ENCODE measurements around the gene GALNT1.

GALNT1 gene

GRCh38 chr18:35620765-35621164 is 39.2 kb downstream of the GALNT1 start:
- Mint-ChIP-seq H3K27ac (no peak overlapping the region), H3K9me3 (no peaks in the 10 kb centered on the region), H3K36me3 (no peaks in the 10 kb centered on the region), H3K4me1 (peaks cover 35% of the 10 kb centered on the region), H3K4me3 (no peak overlapping the region)
- DNase-seq (ENCODE audit: low spot score in 2 of 2) (no peak), ATAC-seq (no peak)

DNA sequence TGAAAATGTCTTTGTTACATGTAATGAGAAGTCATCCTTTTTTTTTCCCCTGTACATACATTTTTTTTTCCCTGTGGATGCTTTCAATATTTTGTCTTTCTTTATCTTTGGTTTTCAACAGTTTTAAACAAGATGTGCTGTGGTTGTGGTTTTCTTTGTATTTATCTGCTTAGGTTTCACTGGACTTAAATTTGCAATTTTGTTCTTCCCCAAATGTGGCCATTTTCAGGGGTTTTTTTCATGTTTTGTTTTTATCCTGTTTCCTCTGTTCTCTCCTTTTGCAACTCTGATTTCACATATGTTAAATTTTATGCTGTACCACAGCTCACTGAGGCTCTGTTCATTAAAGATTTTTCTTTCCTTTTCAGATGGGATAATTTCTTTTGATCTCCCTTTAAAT is 41.7 kb downstream of the GALNT1 start:
- DNase-seq (ENCODE audit: low spot score in 2 of 2), result no peak
- Mint-ChIP-seq H3K9me3 (peaks cover 4% of the 10 kb centered on the region), H3K27ac (no peak overlapping the region), H3K36me3 (no peaks in the 10 kb centered on the region), H3K4me1 (peaks cover 39% of the 10 kb centered on the region), H3K4me3 (no peak overlapping the region)
- no peak for ATAC-seq

DNA sequence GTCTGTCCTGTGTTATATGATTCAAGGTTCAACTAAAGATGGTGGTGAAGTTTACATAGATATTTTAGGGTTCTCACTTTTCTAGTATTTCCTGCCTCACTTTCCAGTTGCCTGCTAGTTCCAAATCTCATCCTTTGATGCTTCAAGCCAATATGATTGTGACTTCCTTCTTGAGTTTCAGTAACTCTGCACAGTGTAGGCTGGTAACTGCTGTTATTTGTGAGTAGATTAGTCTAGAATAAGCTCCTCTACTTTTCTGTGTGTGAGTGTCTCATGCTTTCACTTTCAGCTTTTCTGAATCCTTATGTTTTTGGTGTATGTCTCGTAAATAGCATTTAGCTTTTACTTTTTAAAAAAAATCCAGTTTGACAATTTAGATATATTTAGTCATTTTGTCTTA is 42.6 kb downstream of the GALNT1 start:
- Mint-ChIP-seq H3K27ac (no peak overlapping the region), H3K36me3 (no peaks in the 10 kb centered on the region), H3K4me3 (no peak overlapping the region), H3K9me3 (peaks cover 4% of the 10 kb centered on the region), H3K4me1 (peaks cover 39% of the 10 kb centered on the region)
- ATAC-seq (peak; percentile 60), DNase-seq (ENCODE audit: low spot score in 2 of 2) (no peak)

DNA sequence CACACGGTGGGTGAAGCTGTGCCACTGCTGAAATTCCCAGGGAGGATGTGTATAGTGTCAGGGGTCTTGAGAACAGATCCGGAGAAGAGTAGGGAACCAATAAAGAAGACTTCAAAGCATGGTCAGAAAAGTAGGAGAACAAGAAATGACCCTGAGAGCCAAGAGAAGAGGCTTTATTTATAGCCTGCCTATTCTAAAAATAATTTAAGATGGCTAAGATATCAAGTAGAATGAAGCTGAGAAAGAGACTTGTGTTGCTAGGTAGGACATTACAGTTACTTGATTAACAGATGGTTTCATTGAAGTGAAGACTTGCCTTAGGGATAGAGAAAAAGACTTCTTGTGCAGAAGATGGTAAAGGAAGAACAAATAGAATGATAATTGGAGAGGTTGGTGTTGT is 43.7 kb downstream of the GALNT1 start:
- DNase-seq (ENCODE audit: low spot score in 2 of 2) (no peak), ATAC-seq (no peak)
- H3K36me3 Mint-ChIP-seq, result no peaks in the 10 kb centered on the region
- H3K27ac Mint-ChIP-seq, result no peak overlapping the region
- H3K4me1 Mint-ChIP-seq, result peaks cover 42% of the 10 kb centered on the region
- H3K9me3 Mint-ChIP-seq, result peaks cover 8% of the 10 kb centered on the region
- H3K4me3 Mint-ChIP-seq, result no peak overlapping the region

GRCh38 chr18:35633761-35634160 is 52.2 kb downstream of the GALNT1 start:
- Mint-ChIP-seq H3K27ac (no peak overlapping the region), H3K36me3 (no peaks in the 10 kb centered on the region), H3K4me3 (no peak overlapping the region), H3K4me1 (peaks cover 6% of the 10 kb centered on the region), H3K9me3 (peaks cover 10% of the 10 kb centered on the region)
- DNase-seq (ENCODE audit: low spot score in 2 of 2) (no peak), ATAC-seq (no peak)

DNA sequence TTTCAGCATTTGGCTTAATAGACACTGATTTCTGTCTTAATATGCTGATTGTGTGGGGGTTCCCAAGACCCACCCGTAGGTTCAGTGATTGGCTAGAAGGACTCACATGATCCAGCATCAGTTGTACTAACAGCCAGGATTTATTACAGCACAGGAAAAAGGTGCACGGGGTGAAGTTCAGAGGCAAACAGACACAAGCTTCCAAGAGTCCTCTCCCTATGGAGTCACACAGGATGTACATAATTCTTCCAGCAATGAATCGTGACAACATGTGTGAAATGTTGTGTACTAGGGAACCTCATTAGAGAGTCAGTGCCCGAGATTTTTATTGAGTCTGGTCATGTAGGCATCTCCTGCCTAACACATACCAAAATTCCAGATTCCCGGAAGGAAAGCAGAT is 52.8 kb downstream of the GALNT1 start:
- Mint-ChIP-seq H3K4me3 (no peak overlapping the region), H3K4me1 (peaks cover 6% of the 10 kb centered on the region), H3K27ac (no peak overlapping the region), H3K9me3 (peaks cover 10% of the 10 kb centered on the region), H3K36me3 (no peaks in the 10 kb centered on the region)
- ATAC-seq (no peak), DNase-seq (ENCODE audit: low spot score in 2 of 2) (no peak)

- DNase-seq (ENCODE audit: low spot score in 2 of 2) (no peak), ATAC-seq (no peak)
- peaks cover 4% of the 10 kb centered on the region for H3K4me1 Mint-ChIP-seq
- peaks cover 6% of the 10 kb centered on the region for H3K9me3 Mint-ChIP-seq
- no peak overlapping the region for H3K27ac Mint-ChIP-seq
- no peak overlapping the region for H3K4me3 Mint-ChIP-seq
- no peaks in the 10 kb centered on the region for H3K36me3 Mint-ChIP-seq
These were observed 53.6 kb downstream of the GALNT1 start for GRCh38 chr18:35635170-35635569.

- no peak overlapping the region for H3K4me3 Mint-ChIP-seq
These were observed 55.7 kb downstream of the GALNT1 start for GRCh38 chr18:35637227-35637626.

DNA sequence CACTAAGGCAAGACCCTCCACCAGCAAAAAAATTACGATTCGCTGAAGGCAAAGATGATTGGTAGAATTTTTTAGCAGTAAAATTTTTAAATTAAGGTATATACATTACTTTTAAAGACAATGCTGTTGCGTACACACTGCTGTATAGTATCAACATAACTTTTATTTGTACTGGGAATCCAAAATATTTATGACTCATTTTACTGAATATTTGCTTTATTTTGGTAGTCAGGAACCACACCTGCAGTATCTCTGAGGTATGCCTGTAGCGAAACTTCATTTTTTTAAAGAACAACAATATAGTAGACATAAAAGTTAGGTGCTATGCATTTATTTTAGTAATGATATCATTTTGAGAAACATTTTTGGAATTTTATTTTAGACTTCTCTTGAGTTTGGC is 57.8 kb downstream of the GALNT1 start:
- peaks cover 2% of the 10 kb centered on the region for H3K9me3 Mint-ChIP-seq
- no peak overlapping the region for H3K4me3 Mint-ChIP-seq

More at GRCh38 chr18:35637227-35637626, 55.7 kb downstream of the GALNT1 start:
- peaks cover 2% of the 10 kb centered on the region for H3K9me3 Mint-ChIP-seq
- ATAC-seq, result no peak
- no peaks in the 10 kb centered on the region for H3K4me1 Mint-ChIP-seq
- H3K27ac Mint-ChIP-seq, result no peak overlapping the region
- H3K36me3 Mint-ChIP-seq, result no peaks in the 10 kb centered on the region
- DNase-seq (ENCODE audit: low spot score in 2 of 2), result no peak

DNA sequence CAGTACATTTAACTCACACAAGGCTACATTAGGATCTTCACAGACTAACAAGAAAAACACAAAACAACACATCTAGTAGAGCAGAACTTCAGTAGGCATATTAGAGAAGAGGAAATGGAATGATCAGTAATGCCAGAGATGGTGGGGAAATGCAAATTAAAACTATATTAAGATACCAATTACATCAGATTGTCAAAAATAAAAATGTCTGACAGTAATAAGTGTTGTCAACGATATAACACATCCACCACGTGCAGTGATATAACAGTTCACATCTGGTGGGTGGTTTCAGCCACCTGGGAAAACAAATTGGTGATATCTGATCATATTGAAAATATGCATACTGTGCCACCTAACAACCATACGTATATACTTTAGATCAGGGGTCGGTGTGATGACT is 59.9 kb downstream of the GALNT1 start:
- Mint-ChIP-seq H3K36me3 (no peaks in the 10 kb centered on the region), H3K27ac (no peak overlapping the region), H3K4me3 (no peak overlapping the region), H3K4me1 (peaks cover 3% of the 10 kb centered on the region), H3K9me3 (peaks cover 2% of the 10 kb centered on the region)
- ATAC-seq (no peak), DNase-seq (ENCODE audit: low spot score in 2 of 2) (no peak)

More for the DNA sequence above, 57.8 kb downstream of the GALNT1 start:
- no peak for ATAC-seq
- no peak for DNase-seq (ENCODE audit: low spot score in 2 of 2)
- no peaks in the 10 kb centered on the region for H3K36me3 Mint-ChIP-seq
- H3K27ac Mint-ChIP-seq, result no peak overlapping the region
- no peaks in the 10 kb centered on the region for H3K4me1 Mint-ChIP-seq

DNA sequence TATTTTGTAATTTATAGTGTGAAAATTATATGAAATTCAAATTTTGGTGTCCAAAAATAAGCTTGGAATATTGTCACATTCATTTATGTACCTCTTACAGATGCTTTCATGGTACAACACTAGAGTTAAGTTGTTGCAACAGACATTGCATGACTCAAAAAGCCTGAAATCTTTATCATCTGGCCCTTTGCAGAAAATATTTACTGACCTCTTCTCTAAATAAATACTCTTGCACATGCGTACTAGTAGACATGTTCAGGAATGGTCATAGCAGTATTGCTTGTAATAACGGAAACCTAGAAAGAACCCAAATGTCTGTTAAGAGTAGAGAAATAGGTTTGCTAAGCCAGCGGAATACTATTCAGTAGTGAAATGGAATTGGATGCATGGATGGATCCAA is 60.4 kb downstream of the GALNT1 start:
- peaks cover 2% of the 10 kb centered on the region for H3K9me3 Mint-ChIP-seq
- no peak overlapping the region for H3K27ac Mint-ChIP-seq
- H3K36me3 Mint-ChIP-seq, result no peaks in the 10 kb centered on the region
- ATAC-seq, result no peak
- no peak overlapping the region for H3K4me3 Mint-ChIP-seq
- H3K4me1 Mint-ChIP-seq, result peaks cover 8% of the 10 kb centered on the region
- DNase-seq (ENCODE audit: low spot score in 2 of 2), result no peak

DNA sequence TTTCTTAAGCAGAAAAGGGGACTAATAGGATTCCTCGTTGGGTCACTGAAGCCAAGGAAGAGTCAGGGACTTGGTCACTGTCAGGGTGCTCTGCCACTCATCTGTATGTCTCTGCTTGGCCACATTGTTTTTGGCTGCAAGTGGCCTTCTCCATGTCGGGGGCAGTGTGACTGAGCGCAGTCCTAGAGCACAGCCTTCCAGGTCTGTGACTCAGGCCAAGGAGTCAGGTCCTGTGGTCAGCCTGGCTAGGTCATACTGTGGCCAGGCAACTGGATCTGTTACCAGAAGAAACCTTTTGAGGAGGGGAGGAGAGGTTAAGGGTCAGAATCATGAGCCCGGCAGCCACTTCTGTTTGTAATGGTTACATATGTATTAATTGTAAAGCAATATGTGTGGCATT is 61.3 kb downstream of the GALNT1 start:
- Mint-ChIP-seq H3K27ac (no peak overlapping the region), H3K9me3 (peaks cover 3% of the 10 kb centered on the region), H3K4me3 (no peak overlapping the region), H3K4me1 (peaks cover 14% of the 10 kb centered on the region), H3K36me3 (no peaks in the 10 kb centered on the region)
- ATAC-seq (no peak), DNase-seq (ENCODE audit: low spot score in 2 of 2) (no peak)

- peaks cover 5% of the 10 kb centered on the region for H3K9me3 Mint-ChIP-seq
- H3K36me3 Mint-ChIP-seq, result no peaks in the 10 kb centered on the region
- no peak overlapping the region for H3K4me3 Mint-ChIP-seq
- ATAC-seq (peak; percentile 78), DNase-seq (ENCODE audit: low spot score in 2 of 2) (no peak)
- H3K4me1 Mint-ChIP-seq, result peaks cover 17% of the 10 kb centered on the region
- no peak overlapping the region for H3K27ac Mint-ChIP-seq
These were observed 64.9 kb downstream of the GALNT1 start for GRCh38 chr18:35646449-35646848.

DNA sequence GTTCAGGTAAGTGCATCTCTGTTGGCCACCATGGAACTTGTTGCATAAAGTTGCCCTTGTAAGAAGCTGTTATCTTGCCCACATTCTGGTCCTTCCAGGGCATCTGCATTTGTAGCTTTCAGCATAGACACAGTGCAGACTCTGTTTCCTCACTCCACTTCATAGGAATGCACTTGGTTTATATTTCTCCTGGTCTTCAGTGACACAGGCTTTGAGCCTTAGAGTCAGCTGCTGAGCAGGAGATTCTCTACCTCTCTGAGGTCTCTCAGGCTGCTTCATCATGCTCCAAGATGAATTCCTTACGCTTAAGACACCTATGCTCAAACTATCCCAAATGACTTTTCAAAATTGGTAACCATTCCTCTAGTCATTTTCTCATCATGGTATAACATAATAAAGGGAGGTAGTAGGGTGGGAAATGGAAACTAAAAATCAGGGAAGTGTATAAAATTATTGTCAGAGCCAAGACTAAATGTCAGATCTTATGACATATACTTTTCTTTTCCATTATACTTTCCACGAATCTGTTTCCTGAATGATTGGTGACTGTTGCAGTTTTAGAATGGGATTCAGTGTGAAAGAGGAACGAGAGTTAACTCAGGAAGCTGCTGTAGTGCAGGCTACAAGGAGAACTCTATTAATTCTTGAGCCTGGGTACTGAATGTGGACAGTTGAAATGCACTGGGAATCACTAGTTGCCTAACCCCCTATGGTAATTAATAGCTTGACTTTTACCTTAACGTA is 72.0 kb downstream of the GALNT1 start:
- ATAC-seq (no peak), DNase-seq (ENCODE audit: low spot score in 2 of 2) (no peak)
- H3K36me3 Mint-ChIP-seq, result no peaks in the 10 kb centered on the region
- H3K4me1 Mint-ChIP-seq, result peaks cover 14% of the 10 kb centered on the region
- H3K9me3 Mint-ChIP-seq, result no peaks in the 10 kb centered on the region
- H3K4me3 Mint-ChIP-seq, result no peak overlapping the region
- H3K27ac Mint-ChIP-seq, result no peak overlapping the region

DNA sequence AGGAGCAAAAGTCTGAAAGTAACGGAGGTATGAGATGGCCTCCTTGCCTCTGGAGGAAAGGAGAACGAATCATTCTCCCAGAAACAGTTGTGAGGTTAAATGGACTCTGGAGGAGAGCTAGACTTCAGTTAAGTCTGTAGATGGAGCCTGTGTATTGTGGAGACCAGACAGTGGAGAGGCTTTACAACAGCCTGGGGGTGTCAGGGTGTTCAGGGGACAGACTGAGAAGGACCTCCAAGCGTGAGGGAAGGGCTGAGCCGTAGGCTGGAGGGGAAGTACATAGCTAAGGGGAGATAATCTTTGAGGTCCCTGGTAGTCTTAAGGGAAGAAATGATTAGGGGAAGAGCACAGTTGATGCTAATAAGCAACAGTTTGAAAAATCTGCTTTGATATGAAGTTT is 76.6 kb downstream of the GALNT1 start:
- Mint-ChIP-seq H3K9me3 (no peaks in the 10 kb centered on the region), H3K36me3 (no peaks in the 10 kb centered on the region), H3K4me1 (peaks cover 11% of the 10 kb centered on the region), H3K27ac (no peak overlapping the region), H3K4me3 (no peak overlapping the region)
- ATAC-seq (no peak), DNase-seq (ENCODE audit: low spot score in 2 of 2) (no peak)

DNA sequence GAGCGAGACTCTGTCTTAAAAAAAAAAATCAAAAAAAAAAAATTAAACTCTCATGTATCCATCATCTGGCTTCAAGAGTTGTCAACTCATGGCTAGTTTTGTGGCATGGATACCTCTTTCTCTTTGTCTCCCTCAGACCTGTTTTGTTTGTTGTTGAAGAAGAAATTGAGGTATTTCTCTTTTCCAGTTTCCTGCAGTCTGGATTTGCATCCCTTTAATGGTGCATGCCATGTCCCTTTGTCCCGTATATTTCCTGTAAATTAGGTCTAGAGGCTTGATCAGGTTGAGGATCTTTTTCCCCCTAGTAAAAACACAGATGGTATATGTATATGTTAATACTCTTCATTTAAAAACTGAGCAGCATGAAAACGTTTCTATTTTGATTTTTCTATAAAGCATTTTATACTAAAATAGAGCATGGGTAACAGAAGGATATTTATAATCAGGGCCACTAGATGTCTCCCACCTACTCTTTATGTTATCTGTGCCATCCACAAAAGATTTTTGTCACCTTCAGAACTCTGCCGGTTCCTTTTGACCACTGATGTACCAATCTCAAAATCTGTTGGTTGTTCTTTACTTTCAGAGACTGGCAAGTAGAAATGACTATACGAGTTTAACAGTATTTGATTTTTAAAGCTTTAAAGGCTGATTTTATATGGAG is 80.1 kb downstream of the GALNT1 start:
- Mint-ChIP-seq H3K4me3 (no peak overlapping the region), H3K4me1 (peaks cover 6% of the 10 kb centered on the region), H3K27ac (no peak overlapping the region), H3K9me3 (no peaks in the 10 kb centered on the region), H3K36me3 (peaks cover 18% of the 10 kb centered on the region)
- ATAC-seq (no peak), DNase-seq (ENCODE audit: low spot score in 2 of 2) (no peak)
